GM20000 (cell line): ENCODE data around the gene SPATA13.
"Not testable (repeated sequence)": the region's sequence is repeated elsewhere in the genome, so short reads cannot be mapped to it uniquely, and the experiment has no call there.

Source experiments
- DNase-seq: peaks from one replicate; pipeline ENCODE4 v3.0.0; 2012; ENCODE audit warnings: low spot score
- CTCF ChIP-seq: IDR thresholded peaks from 2 replicates; pipeline ENCODE4 v1.5.1; 2012; ENCODE audit warnings: mild to moderate bottlenecking, control low read depth; ENCODE audit errors: extremely low read depth, missing control alignments

SPATA13 gene

GRCh38 chr13:24348385-24348784 lies 187.9 kb downstream of the SPATA13 start:
- no peak for TF ChIP-seq CTCF
- DNase-seq: no peak

GRCh38 chr13:24348797-24349515 lies 188.4 kb downstream of the SPATA13 start:
- no peak for TF ChIP-seq CTCF
- no peak for DNase-seq

- not testable (repeated sequence) for DNase-seq
These were observed 189.5 kb downstream of the SPATA13 start for GRCh38 chr13:24349778-24350664.

- TF ChIP-seq CTCF: no peak
- DNase-seq: no peak
These were observed 190.9 kb downstream of the SPATA13 start for GRCh38 chr13:24351423-24351822.

GRCh38 chr13:24353736-24354135 lies 193.2 kb downstream of the SPATA13 start:
- no peak for DNase-seq

GRCh38 chr13:24355103-24355502 lies 194.6 kb downstream of the SPATA13 start:
- TF ChIP-seq CTCF: no peak
- no peak for DNase-seq

More at GRCh38 chr13:24353736-24354135, 193.2 kb downstream of the SPATA13 start:
- TF ChIP-seq CTCF: no peak

GRCh38 chr13:24356270-24356669 lies 195.8 kb downstream of the SPATA13 start:
- no peak for TF ChIP-seq CTCF
- no peak for DNase-seq
